Activated CD4-positive, alpha-beta T cell treated with anti-CD3 and anti-CD28 coated beads, Interleukin-2, Interleukin-4, amounts not matched to agents 100 ng/mL and 50 ng/mL, durations not matched to agents 16 hours and 8 hours (primary cell): ENCODE data around the gene TCERG1.
"Not testable (repeated sequence)": the region's sequence is repeated elsewhere in the genome, so short reads cannot be mapped to it uniquely, and the experiment has no call there.

Experiments used
- DNase-seq: peaks from one replicate; pipeline ENCODE4 v3.0.0-alpha.2; 2020; ENCODE audit warnings: low spot score

The TCERG1 gene

GRCh38 chr5:146521403-146522106, 74.4 kb downstream of the TCERG1 start:
- DNase-seq: no peak

DNA sequence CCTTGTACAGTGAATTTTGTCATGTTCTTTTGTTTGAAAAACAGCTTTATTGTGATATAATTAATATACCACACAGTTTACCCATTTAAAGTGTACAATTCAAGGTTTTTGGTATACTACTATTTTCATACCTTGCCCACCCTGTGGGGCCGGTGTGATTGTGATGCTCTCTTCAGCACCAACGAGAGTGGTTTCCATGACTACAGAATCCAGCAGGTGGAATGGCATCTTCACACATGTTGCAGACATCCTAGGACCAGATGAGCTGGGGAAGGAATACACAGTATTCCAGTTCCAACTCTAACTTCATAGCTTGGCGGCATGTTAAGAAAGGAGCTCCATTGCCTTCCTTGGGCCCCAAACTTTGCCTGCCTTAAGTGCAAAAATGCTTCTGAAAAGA, 76.6 kb downstream of the TCERG1 start:
- DNase-seq: no peak

- no peak for DNase-seq
These were observed 80.7 kb downstream of the TCERG1 start for GRCh38 chr5:146527785-146528184.

DNA sequence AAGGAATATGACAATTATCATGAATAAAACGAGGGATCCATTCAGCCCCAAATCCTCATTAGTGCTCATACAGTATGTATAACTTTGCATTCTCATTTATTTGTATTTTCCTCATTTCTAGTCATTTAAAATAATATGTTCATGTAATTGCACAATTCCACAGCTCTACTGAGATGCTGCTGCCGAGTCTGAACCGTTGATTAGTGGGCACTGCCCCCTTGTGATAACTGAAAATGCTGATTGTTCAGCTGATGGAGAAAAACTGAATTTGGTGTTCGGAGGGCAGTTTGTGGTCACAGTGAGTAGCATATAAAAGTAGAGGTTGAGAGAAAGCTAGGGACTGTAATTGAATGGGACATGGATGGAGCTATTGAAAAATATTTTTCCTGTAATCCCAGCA, 81.1 kb downstream of the TCERG1 start:
- no peak for DNase-seq

- no peak for DNase-seq
These were observed 82.9 kb downstream of the TCERG1 start for GRCh38 chr5:146529984-146530383.

DNA sequence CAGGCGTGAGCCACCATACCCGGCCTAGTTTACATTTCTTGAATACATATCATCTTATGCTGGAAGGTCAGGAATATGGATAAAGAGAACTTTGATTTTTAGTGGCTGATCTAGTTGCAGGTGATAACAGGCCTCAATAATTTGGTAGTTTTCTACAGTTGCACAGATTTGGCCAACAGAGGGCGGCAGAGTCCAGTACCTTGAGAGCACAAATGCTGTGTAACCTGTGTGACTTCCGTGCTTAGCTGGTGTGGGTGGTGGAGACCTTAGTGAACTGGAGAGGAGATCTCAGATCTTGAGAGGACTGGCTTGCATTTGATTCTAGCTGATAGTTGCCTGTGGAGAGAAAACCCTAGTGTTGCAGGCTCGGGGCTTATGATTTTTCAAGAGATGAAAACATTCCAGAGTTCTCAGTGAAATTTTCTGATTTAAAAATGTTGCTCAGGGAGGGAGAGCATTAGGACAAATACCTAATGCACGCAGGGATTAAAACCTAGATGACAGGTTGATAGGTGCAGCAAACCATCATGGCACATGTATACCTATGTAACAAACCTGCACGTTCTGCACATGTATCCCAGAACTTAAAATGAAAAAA, 86.2 kb downstream of the TCERG1 start:
- DNase-seq: peak; percentile 79

GRCh38 chr5:146533882-146534281, 86.7 kb downstream of the TCERG1 start:
- no peak for DNase-seq

DNA sequence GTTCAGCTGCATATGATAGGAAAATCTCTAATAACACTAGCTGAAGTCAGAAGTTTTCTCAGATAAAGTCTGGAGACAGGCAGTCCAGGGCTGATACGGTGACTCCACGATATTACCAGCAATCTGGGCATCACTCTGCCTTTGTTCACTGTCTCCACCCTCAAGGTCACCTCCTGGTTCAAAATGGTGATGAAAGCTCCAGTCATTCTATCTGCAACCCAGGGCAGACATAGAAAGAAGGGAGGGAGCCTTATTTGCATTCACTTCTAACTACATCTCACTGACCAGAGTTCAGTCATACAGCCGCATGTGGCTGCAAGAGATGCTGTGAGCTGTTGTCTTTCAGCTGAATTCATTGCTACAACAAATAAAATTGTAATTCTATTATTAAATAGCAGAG, 91.3 kb downstream of the TCERG1 start:
- DNase-seq: no peak

- DNase-seq: no peak
These were observed 92.8 kb downstream of the TCERG1 start for GRCh38 chr5:146539973-146540372.

DNA sequence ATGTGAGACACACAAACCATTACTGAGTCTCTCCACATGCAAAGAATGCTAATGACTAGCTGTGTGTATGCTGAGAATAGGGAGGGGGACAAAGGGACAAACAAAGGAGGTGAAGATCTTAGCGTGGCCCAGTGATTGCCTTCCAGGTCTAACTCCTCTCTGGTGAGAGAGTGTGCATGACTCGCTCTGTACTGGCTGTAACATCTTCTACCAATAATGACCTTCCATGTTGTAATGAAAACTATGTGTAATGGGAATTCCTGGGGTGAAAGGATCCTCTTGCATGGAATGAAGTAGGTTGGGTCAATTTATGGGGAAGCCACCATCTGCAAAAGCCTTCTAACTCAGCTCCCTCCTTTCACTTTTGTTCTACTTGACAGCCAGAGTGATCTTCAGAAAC, 93.3 kb downstream of the TCERG1 start:
- DNase-seq: no peak

DNA sequence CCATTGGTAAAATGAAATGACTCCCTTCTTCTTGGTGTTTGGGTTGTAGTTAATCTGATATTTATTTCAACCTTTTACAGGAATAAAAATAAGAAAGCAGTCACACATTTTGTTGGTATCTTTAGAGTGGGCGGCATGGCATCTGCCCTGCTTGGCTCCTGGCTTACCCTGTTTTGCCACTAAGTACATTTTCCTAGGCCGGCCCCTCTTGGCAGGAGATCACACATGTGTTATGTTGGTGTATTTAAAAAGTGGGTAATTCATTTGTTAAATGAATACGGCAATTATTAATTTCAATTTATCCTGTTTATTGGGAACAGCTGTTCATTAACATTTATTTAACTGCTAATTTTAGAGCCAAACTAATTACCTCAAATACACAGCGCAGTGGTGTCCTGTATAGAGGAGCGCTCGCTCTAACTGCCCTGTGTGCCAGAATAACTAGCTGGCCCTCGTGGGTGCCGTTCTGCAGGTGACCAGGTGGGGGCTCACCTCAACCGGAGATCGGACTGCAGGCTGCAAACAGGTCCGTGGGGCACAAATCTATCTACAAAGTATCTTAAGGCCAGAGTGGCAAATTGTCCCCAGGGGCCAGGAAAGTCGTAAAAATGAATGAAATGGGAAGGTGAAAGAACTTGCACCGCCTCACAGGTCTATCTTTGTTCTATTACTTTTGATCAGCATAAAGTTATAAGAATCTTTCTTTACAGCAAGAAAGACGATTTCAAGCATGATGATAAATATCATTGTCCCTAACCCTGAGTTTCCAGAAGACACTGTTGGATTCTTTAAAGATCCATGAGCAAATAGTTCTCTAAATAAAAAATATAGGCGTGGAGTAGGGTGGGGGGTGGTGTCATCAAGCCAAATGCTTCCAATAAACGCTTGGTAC, 95.1 kb downstream of the TCERG1 start:
- peak; percentile 68 for DNase-seq

DNA sequence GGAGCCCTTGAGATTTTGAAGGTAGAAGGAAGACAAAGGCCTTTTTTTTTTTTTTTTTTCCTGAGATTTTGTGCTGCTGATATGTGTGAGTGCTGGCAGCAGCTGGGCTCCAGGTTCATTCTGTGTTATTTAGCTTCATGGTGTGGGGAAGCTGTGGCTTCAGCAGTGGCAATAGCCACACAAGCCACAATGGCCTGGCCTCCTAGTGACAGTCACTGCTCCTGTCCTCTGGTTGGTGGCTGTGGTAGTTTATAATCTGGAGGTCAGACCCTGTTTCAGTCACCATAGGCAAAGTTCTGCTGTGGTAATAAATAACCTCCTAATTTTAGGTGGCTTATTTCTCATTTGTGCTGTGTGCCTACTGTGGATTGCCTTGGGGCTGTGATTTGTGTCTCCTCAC, 97.1 kb downstream of the TCERG1 start:
- DNase-seq: no peak

DNA sequence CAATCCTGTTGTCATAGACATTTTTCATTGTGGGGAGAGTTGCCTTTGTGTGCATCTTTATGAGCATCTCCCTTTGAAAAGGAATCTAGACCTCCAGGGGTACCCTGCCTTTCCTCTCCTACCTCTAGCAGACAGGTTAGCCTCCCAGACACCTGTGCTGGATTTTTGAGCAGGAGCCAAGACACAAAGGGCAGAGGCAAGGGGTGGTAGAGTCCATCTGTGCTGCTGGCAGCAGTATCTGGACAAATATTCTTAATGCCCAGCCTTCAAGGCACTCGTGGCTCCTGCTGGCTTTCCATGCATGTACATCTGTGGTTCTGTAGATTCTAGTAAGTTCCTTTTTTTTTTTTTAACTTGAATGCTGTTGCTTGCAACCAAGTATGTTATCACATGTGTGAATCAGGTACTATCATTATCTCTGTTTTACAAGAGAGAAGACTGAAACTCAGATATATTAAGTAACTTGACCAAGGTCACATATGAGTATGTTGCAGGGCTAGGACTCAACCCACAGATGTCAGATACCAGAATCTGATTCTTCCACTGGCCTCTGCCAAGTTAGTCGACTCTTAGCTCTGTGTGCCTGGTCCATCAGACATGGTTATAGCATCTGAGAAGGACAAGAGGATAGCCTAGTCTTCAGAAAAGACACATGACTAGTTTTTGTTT, 101.8 kb downstream of the TCERG1 start:
- DNase-seq: no peak

DNA sequence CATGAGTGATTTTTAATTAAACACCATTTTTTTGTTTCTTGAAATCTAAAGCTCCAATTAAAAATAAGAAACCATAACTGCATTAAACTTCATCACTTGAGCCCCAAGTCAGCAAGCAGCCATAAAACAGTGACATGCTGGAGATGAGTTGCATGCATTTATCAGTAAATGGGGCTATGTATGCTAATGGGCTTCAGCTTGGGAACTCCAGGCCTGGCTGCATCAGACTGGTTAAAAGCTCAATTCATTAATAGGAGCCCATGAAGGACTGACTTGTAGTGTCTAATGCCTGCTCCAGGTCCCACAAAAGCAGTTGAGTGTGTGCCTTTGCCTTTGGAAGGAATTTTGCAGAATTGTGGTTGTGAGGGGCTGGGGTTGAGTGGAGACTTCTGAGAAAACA, 102.5 kb downstream of the TCERG1 start:
- no peak for DNase-seq

DNA sequence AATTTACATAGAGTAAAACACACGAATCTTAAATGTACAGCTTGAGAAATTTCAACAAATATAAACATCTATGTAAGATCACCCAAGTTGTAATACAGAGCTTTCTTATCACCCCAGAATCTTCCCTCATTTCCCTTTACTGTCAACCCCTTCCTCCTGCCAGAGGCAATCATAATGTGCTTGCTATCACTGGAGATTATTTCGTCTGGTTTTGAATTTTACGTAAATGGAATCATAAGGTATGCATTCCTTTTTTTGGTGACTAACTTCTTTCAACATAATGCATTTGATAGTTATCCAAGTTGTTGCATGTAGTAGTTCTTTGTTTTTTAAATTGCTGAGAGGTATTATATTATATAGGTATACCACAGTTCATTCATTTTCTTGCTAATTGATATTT, 106.3 kb downstream of the TCERG1 start:
- DNase-seq: no peak

DNA sequence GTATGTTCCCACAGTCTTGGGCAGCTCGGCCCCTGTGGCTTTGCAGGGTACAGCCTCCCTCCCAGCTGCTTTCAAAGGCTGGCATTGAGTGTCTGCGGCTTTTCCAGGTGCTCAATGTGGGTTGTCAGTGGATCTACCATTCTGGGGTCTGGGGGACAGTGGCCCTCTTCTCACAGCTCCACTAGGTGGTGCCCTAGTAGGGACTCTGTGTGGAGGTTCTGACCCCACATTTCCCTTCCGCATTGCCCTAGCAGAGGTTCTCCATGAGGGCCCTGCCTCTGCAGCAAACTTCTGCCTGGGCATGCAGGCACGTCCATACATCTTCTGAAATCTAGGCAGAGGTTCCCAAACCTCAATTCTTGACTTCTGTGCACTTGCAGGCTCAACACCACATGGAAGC, 109.8 kb downstream of the TCERG1 start:
- DNase-seq: not testable (repeated sequence)

DNA sequence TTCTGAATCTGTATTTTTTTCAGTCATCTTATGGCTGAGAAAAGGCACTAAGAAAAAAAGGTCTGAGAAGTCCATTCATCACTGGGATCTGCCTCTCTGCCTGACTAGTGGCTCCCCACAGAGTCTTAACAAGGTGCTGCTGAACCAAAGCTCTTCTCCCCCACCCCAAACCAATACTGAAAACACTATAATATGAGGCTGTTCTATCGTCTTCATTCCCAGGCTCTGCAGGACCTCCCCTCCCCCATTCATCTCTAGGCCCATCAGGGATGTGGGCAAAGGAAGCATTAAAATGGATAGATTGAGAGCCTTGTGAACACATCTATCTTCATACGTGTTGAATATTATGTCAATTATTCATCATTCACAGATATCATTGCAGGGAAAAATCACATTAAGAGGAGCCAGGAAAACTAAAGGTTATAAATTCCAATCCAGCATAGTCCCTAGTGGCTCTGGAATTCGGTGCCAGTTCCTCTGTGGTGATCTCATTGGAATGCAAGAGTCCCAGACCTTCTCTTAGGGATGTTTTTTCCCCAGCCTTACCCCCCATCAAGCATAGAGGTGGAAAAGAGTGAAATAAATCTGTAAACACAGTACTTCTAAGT, 113.2 kb downstream of the TCERG1 start:
- no peak for DNase-seq
